Measurements from ENCODE around the gene SLC29A2.

The SLC29A2 gene

GRCh38 chr11:66346476-66347424, 24.8 kb downstream of the SLC29A2 start:
- DNase-seq, result no peak

- no peak for DNase-seq
Observed at GRCh38 chr11:66345316-66345649, 26.3 kb downstream of the SLC29A2 start.

DNA sequence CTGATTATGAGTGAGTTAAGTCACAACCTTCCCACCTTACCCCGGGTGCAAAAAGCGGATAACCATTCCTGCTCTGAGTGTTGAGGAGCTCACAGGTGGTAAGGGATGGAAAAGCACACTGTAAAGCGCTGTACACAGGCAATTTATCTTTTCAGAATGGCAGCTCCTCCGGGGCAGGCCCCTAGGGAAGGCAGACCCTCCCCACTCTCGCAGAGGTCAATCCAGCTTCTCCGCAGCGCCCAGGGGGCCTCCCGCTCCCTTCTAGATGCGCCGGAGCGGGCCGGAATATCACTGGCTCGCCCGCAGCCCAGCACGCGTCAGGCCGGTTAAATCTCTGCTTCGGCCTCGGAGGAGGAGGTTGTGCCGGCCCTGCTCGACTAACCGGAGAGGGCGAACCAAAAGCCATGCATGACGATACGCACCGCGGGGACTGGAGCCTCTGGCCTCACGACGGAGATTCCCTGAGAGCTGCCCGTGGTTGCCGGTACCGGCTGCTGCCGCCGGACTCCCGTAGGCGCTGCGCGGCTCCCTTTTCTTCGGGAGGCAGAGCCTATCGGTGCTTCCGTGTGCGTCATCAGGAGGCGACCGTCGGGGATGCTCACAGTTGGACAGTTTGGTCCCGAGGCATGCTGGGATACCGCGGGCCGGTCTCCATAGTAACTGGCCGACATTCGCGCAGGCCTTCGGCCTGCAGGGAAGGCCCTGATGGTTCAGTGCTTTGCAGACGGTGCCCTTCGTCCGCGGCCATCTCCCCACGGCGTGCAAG, 26.8 kb downstream of the SLC29A2 start, which contains the start of gene BRMS1:
BRMS1 (minus strand) TSS at position 555 of the 766 bp plus-strand sequence. CDS start 2,870 bp downstream, outside the sequence.
- peak; percentile 93 to 98 for DNase-seq

- DNase-seq, result no peak
Observed at GRCh38 chr11:66343176-66343575, 28.4 kb downstream of the SLC29A2 start.

DNA sequence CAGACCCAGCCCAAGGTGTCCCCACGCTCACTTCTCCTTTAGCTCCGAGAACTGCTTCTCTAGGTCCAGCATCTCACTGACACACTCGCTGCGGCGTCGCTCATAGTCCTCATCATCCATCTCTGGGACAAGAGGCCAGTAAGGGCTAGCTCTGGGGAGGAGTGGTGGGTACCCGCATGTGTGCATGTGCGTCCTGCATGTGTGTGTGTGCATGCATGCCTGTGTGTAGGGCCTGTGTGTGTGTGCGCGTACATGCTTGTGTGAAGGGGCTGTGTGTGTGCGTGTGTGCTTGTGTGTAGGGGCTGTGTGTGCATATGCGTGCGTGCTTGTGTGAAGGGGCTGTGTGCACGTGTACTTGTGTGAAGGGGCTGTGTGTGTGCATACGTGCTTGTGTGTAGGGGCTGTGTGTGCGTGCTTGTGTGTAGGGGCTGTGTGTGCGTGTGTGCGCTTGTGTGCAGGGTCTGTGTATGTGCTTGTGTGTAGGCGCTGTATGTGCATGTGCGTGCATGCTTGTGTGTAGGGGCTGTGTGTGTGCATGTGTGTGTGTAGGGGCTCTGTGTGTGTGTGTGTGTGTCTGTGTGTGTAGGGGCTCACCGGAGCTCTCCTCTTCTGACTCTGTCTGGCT, 29.9 kb downstream of the SLC29A2 start:
- DNase-seq, result no peak

DNA sequence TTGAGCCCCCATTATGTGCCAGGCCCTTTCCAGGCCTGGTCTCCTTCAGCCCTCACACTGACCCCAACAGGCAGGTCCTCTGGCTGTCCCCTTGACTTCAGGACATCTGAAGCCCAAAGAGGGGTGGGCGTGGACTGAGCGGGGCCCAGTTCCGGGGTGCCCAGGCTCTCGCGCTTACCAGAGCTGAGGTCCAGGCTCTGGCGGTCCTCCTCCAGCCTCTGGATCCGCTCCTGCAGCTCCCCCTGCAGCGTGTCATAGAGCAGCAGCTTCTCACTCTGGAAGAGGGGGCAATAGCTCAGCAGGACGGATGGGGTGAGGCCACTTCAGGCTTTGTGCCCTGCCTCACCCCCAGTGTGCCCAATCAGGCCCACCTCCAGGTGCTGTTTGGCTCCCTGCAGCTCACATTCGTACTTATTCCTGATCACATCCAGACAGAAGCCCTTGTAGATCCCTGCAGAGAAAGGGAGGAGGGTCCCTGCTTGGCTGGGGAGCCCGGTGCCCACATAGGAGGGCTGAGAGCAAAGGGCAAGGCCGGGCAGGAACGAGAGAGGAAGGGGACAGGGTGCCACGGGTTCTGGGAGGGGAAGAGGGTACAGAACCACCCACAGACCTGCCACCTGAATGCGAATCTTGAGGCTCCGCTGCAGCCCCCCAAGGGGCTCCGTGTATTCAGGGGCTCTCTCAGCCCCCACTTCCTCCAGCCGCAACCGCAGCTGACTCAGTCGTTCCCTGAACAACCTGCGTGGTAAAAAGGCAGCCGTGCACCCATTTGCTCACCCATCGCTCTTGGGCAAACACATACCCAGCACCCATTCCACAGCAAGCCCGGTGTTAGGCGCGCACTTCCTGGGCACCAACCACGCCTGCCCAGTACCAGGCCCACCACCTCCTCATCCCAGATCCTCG, 30.7 kb downstream of the SLC29A2 start:
- DNase-seq, result no peak

- DNase-seq, result no peak
Observed at GRCh38 chr11:66339686-66340483, 31.7 kb downstream of the SLC29A2 start.

GRCh38 chr11:66339162-66339675, 32.3 kb downstream of the SLC29A2 start:
- DNase-seq, result no peak

- DNase-seq, result no peak
Observed at GRCh38 chr11:66338276-66339161, 33.0 kb downstream of the SLC29A2 start.

DNA sequence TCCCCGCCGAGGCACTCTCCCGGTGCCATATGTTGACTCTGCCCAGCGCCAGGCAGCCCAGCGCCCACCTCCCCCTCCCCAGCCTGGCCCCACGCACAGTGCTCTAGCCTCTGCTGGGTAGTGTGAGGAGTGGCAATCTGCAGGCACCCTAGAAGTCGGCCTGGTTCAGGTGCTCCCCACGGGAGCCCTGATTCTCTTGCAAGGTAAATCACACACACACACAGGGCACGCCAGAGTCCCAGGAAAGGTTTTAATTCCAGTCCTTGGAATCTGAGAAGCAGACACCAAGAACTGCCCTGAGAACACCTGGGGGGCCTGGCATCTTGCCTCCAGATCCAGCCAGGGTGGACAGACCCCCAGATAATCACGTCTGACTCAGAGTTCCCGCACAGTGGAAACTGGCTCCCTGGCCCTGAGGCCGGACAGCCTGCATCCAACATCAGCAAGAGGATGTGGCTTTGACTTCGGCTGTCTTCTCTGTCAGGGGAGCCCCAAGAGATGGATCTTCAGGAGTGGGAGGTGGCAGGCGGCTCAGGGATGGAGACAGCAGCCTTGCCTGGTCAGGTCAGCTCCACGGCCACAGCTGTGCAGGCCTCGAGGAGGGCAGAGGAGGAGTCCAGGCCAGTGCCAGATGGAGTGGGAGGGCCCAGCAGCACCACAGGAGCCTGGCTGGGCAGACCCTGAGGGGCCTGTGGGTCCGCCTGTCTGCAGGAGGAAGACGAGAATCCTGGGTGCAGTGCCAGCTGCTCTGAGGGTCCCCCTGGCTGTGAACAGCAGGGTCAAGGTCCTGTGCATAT, 34.3 kb downstream of the SLC29A2 start:
- DNase-seq, result no peak

- peak; percentile 62 to 67 for DNase-seq
Observed at GRCh38 chr11:66336234-66337102, 35.1 kb downstream of the SLC29A2 start, which contains the start of gene RIN1. Gene RIN1, minus strand, starts transcription at chr11:66336434. Its CDS starts 32 bp downstream, at chr11:66336402.

- no peak for DNase-seq
Observed at GRCh38 chr11:66335531-66336233, 35.9 kb downstream of the SLC29A2 start.

DNA sequence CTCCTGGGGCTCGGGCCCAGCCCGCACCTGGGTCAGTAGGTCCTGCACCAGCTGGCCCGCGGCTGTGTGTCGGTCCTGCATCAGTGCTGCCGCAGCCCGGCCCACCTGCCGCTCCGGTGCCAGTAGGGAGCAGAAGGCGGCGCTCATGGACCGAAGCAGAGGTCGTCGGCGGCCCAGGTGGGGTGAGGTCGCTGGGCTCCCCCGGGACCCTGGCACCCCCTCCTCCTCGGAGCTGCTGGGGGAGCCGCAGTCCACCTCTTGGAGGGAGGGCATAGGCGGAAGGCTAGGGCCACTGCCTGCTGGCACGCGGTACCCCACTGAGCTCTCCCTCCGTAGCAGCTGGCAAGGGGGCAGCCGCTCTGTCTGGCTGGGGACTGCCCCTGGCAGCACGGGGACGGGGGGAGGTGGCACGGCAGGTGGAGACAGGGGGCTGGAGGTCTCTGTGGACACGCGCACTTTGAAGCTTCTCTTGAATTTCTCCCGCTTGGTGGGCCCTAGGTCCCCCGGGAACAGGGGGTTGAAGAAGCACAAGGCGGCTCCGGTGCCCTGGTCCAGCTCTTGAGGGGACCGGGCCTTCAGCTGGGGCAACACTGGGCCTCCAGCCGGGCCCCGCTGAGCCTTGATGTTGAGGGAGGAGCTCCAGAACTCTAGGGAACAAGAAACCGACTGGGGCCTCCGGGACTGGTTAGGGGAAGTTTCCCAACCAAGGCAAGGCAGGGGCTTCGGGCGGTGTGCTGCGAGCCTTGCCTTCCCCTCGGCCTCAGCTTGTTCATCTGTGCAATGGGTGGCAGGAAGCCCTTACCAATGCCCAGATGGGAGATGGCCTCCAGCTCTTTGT, 36.7 kb downstream of the SLC29A2 start:
- DNase-seq, result peak; percentile 28 to 40

DNA sequence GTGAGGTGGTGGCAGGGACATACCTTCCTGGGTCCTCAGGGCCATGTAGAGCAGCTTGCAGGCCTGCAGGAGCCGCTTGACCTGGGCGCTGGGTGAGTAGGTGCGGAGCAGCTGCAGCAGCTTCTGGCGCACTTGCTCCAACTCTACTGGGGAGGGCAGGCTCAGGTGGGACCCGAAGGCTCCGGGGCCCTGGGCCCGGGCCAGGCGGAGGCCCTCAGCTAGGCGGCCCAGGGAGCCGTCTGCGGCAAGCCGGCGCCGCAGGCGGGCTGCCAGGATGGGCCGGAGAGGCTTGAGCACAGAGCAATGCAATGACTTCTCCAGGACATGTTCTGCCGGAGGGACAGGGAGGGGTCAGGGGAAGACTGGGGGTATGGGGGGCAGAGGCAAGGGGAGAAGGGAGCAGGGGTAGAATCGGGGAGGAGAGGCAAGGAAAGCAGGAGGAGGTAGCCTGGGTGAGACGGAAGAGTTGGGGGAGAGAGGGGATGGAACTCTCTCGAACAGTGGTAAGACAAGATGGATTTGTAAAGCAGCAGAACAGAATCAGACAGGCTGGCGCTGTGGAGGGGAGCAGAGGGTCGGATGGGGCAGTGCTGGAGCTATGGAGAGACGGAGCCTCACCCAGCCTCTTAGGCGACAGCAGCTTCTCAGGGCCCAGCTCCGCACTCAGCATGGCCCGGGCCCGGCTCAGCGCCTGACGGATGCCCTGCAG, 37.5 kb downstream of the SLC29A2 start:
- DNase-seq, result no peak

- DNase-seq, result no peak
Observed at GRCh38 chr11:66333220-66333877, 38.2 kb downstream of the SLC29A2 start.
